K562 (cell line): ENCODE data around the gene LIMD2. TPM values are rescaled to one million over a fixed set of nuclear protein-coding genes. Genes with fewer than 3 reads are reported as not detected.

Source experiments
- FOXA3 ChIP-seq, 2 experiments: fragments of 450-650 bp in 1 of 2; sonication (generic) in 1 of 2; formaldehyde crosslinking; IDR thresholded peaks in 1 of 2; conservative IDR thresholded peaks in 1 of 2; 2 replicates each; pipeline versions ENCODE4 v1.4.0 to v1.8.0; 2020 to 2022; ENCODE audit warnings: mild to moderate bottlenecking in 2 of 2, missing genetic modification reagents in 1 of 2
- HMBOX1 ChIP-seq: sonication (generic); IDR thresholded peaks from 2 replicates; pipeline ENCODE4 v1.6.1; 2016
- KAT7 ChIP-seq: sonication (generic); formaldehyde crosslinking; IDR thresholded peaks from 2 replicates; pipeline ENCODE4 v1.8.0; 2022; ENCODE audit warnings: missing genetic modification reagents, mild to moderate bottlenecking, borderline replicate concordance
- TAF9B ChIP-seq: fragments of 450-650 bp; IDR thresholded peaks from 2 replicates; pipeline ENCODE4 v1.6.1; 2018; ENCODE audit warnings: mild to moderate bottlenecking; ENCODE audit not compliant: partially characterized antibody
- UBTF ChIP-seq, 2 experiments: IDR thresholded peaks; 2 replicates each; pipeline ENCODE4 v1.6.1; 2012; ENCODE audit warnings: improper control_type of control experiment in 2 of 2, low read depth in 2 of 2, low read length in 2 of 2, borderline replicate concordance in 1 of 2
- ZNF175 ChIP-seq: fragments of 200-800 bp; sonication (Bioruptor generic); IDR thresholded peaks from 2 replicates; pipeline ENCODE4 v1.6.1; 2016; ENCODE audit warnings: low read depth, mild to moderate bottlenecking, missing genetic modification characterization, missing compliant biosample characterization
- polyA plus RNA-seq, 8 experiments: library from polyadenylated mRNA; depleted of rRNA in 4 of 8; stranded (reverse) in 5 of 8; unstranded in 3 of 8; fragments of >200 nt; fragmentation: Nextera tagmentation in 2 of 8; fragmentation: Illumina TruSeq in 1 of 8; extraction: Ambion mirVana in 2 of 8; extraction: Trizol in 1 of 8; gene quantifications; 2 replicates each; pipeline versions ENCODE4 v1.2.1 to v1.2.3, GENCODE V29; 2011 to 2014; ENCODE audit warnings: inconsistent platforms in 1 of 8, missing spikeins in 1 of 8
- total RNA-seq, 7 experiments: library from RNA; depleted of rRNA in 6 of 7; stranded (reverse); fragments of >200 nt in 6 of 7; fragmentation: Illumina TruSeq in 2 of 7; extraction: Trizol in 2 of 7; gene quantifications; 2 replicates each; pipeline versions ENCODE4 v1.2.1 to v1.2.3, GENCODE V29; 2011 to 2021; ENCODE audit warnings: low replicate concordance in 1 of 7

The LIMD2 gene
- total and polyA plus RNA-seq, 9 of the 15 experiments (the other 6 are each of a cell fraction or from before 2014, with no cell fraction given) = 0.07 to 11.2 (median 2.8) TPM

- 0 out of 4 replicates have a peak, but pooled peaks of 1 of the 2 experiments have one; percentile 18 for TF ChIP-seq UBTF (IDR thresholded peaks at IDR 0.05; ENCODE audit: borderline replicate concordance in 1 of 2, low read depth in 2 of 2, low read length in 2 of 2)
- TF ChIP-seq HMBOX1 = peak; percentile 24; the same call in 1 of the 2 replicates
- TF ChIP-seq TAF9B = peak; percentile 18
- TF ChIP-seq FOXA3 (CRISPR knock-in tag; conservative IDR thresholded peaks at IDR 0.05 in 1 of 2, IDR thresholded peaks at IDR 0.05 in 1 of 2) = peak in 1 of 2 experiments; percentile 44; a peak in 1 of 4 replicates
- TF ChIP-seq KAT7 (CRISPR knock-in tag) = 0 out of 2 replicates have a peak, but pooled peaks have one; percentile 13
- TF ChIP-seq ZNF175 (CRISPR knock-in tag) = 0 out of 2 replicates have a peak, but pooled peaks have one; percentile 20
These were observed 41.1 kb upstream of the LIMD2 start (continued) for GRCh38 chr17:63741143-63741407.
